Measurements from ENCODE around the gene RNU1-3.
A peak's percentile ranks its signal among the peaks of the same experiment; 100 is the strongest.
"Not testable (repeated sequence)": the region's sequence is repeated elsewhere in the genome, so short reads cannot be mapped to it uniquely, and the experiment has no call there.

RNU1-3 gene

DNA sequence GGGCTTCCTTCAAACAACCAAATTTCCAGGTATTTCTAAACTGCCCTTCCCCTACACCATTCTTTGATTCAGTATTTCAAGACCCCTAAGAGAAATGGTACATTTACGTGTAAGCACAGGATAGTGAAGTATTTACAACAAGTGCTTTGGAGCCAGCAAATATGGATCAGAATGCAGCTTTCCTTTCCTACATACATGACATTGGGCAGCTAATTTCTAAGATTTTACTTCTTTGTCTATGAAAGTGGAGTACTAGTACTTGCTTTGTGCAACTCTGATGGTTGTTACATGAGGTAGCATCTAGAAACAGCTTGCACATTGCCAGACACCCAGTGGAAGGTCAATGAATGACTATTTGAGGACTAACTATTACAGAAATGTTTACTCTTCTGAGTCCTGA, 15.2 kb downstream of the RNU1-3 start:
- DNase-seq, result not testable (repeated sequence)

DNA sequence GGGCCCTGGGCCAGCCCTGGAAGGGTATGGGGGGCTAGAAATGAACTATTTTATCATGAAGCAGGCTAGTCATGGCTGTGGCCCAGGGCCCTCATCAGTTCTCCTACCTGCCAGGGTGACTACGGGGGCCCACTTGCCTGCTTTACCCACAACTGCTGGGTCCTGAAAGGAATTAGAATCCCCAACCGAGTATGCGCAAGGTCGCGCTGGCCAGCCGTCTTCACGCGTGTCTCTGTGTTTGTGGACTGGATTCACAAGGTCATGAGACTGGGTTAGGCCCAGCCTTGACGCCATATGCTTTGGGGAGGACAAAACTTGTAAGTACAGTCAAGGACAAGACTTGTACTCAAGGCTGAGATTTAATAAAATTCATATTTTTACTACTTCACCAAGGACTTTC, 16.8 kb downstream of the RNU1-3 start:
- DNase-seq, result not testable (repeated sequence)

GRCh38 chr1:16649390-16649789, 17.4 kb downstream of the RNU1-3 start:
- not testable (repeated sequence) for DNase-seq

DNA sequence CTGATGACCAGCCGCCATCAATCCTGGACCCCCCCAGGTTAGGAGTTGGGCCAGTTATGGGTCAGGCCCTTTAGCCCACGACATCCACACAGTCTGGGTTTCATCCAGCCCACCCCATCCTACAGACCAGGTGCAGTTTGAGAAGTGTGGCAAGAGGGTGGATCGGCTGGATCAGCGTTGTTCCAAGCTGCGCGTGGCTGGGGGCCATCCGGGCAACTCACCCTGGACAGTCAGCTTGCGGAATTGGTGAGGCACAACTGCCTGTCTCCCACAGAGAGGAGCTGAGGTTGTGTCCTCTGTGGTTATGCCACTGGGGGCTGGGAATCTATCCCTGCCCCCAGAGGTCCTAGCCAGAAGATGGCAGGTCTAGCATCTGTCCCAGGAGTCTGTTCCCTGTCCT, 18.0 kb downstream of the RNU1-3 start:
- DNase-seq, result not testable (repeated sequence)

GRCh38 chr1:16648250-16648649, 18.5 kb downstream of the RNU1-3 start:
- DNase-seq, result not testable (repeated sequence)

- DNase-seq, result not testable (repeated sequence)
Measured at GRCh38 chr1:16647179-16648176, 19.3 kb downstream of the RNU1-3 start.

DNA sequence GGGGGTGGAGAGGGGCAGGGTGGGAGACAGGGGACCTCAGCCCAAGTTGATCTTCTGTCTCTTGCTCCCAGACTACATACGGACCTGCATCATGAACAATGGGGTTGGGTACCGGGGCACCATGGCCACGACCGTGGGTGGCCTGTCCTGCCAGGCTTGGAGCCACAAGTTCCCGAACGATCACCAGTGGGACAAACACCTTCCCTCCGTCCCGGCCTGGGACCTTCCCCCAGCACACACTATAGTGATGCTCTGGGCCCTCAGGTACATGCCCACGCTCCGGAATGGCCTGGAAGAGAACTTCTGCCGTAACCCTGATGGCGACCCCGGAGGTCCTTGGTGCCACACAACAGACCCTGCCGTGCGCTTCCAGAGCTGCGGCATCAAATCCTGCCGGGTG, 20.0 kb downstream of the RNU1-3 start:
- not testable (repeated sequence) for DNase-seq

DNA sequence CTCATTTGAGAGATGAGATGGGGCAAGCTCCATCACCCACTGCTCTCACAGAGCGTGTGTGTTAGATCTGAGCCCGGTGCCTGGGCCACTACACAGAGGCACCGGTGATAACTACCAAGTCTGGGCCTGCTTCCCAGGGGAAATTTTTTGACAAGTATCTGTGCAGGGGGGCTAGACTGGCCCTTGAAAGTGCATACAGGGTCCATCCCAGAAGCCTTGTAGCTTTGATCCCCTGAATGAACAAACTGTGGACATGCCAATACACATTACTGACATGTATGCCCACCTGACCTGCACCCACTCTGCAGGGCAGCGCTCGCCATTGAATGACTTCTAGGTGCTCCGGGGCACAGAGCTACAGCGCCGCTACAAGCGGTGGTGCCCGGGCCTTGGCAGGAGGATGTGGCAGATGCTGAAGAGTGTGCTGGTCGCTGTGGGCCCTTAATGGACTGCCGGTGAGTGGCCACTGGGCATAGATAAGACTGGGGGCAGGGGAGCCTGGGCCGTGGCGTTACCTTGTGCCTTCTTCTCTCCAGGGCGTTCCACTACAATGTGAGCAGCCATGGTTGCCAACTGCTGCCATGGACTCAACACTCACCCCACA, 20.6 kb downstream of the RNU1-3 start:
- not testable (repeated sequence) for DNase-seq

- not testable (repeated sequence) for DNase-seq
Measured at GRCh38 chr1:16645271-16646060, 21.3 kb downstream of the RNU1-3 start.

- DNase-seq, result peak; percentile 91
Measured at GRCh38 chr1:16644482-16645270, 22.1 kb downstream of the RNU1-3 start.

DNA sequence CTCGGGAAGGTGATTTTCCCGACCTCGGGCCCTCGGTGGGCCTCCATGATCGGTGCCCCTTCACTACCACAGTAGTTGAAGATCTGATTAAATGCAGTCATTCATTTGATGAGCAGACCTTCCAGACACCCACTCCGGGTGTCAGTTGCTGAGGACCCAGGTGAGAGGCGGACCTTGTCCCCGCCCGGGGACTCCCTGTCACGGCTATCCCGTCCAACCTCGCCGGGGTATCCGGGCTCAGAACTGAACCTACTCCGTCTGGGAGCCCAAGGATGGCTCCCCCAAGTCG, 22.6 kb downstream of the RNU1-3 start:
- no peak for DNase-seq

DNA sequence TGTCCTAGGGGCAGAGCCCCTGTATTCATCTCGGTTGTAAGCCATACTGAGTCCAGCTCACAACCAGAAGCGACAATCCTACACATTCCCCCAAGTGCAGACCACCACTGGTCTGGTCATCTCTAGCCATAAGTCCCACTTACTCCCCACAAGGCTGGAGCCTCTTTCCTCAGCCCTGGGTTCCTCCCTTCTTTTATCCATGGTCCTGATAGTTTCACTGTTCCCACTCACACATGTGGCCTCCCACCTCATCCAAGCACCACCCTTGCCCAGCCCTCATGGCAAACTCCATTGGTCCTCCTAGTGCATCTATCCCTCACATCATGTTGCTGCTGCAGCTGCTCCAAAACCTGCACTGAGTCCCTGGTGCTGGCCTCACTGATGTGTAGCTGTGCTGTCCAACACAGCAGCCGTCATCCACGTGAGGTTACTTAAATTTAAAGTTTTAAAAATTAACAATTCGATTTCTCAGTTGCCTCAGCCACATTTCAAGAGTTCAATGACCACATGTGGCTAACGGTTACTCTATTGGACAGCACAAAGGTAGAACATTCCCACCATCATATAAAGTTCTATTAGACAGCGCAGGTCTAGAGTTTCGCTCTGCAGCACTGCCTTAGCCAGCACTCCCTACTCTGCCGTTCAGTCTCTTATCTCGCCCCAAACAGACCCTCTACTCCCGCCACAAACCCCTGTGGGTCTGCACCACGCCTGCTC, 23.1 kb downstream of the RNU1-3 start:
- DNase-seq, result not testable (repeated sequence)

GRCh38 chr1:16643001-16643411, 23.7 kb downstream of the RNU1-3 start:
- DNase-seq, result not testable (repeated sequence)

DNA sequence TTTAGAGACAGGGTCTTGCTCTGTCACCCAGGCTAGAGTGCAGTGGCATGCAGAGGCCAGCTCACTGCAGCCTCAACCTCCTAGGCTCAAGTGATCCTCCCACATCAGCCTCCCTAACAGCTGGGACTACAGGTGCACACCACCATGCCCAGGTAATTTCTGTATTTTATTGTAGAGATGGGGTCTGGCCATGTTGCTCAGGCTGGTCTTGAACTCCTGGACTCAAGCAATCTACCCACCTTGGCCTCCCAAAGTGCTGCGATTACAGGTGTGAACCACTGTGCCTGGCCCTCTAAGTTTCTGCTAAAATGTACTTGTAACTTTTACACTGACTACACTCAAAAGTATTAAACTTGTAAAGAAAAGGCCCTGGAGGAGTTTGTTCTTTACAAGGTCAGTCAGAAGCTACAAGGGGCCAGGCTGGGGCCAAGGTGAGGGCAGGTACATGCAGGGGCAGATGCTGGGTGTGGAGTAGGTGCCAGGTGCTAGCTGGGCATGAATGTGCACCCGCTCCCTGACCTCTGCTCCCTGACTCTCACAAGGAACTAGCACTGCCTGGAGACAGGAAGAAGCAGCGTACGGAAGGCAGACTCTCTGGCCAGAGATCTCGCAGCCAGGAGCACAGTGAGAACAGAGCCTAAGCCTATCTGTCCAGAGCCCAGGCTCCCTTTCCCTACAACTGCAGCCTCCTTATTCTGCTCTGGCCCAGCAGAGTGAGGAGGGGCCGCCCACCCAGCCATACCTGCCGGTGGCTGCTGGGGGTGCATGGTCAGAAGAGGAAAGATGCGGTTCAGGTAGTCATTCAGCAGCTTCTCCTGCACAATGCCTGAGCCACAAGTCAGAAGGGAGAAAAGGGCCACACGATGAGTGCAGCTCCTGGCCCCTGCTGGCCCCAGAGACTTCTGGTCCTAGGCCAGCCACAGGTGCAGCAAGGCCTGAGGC, 24.5 kb downstream of the RNU1-3 start:
- not testable (repeated sequence) for DNase-seq

- DNase-seq, result not testable (repeated sequence)
Measured at GRCh38 chr1:16641159-16641975, 25.4 kb downstream of the RNU1-3 start.

DNA sequence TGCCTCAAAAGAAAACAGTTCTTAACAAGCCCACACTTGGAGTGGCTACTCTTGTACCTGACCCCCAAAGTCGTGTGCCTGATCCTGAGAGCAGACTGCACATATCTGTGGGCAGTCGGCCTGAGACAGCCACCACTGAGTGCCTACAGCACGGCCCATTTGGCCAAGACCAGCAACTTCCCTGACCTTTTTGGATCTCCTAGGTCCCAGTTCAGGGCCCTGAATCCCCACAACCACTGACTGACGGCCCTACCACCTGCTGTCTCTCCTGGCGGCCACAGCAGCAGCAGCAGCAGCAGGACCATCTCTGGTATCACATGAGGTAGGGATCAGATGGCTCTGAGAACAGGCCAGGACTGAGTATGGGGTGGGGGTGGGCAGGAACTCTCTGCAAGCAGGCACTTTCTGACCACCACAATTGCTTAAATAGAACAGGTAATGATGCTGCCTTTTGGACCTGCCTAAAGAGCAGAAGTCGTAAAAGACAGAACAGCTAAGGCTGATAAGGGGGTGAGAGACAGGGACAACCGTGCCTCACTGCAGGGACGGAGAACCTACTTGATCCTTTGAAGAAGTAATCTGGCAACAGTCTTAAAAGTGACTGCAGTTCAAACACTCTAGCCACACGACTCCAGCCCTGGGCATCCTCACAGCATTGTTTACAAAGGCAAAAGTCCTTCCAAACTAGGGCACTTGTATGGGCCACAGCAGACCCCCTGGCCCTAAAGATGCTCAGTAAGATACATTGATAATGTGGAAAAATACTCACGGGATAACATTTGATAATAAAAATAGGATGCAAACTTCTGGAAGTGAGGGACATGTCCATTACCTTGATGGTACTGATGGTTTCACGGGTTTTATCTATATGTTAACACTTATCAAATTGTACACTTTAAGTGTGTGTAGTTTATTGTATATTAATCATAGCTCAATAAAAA, 27.4 kb downstream of the RNU1-3 start:
- DNase-seq, result not testable (repeated sequence)

- not testable (repeated sequence) for DNase-seq
Measured at GRCh38 chr1:16637941-16638778, 28.6 kb downstream of the RNU1-3 start.

Data from CD4-positive, alpha-beta T cell treated with Interferon gamma for 1 hour (primary cell).